Type B pancreatic cell (in vitro differentiated cells): ENCODE results near the gene TBC1D24. TPM values are rescaled to one million over a fixed set of nuclear protein-coding genes. Genes with fewer than 3 reads are reported as not detected.

Source experiments
- DNase-seq: peaks from one replicate; pipeline ENCODE4 v3.0.0; 2021; ENCODE audit warnings: mixed read lengths; ENCODE audit not compliant: unreplicated experiment; ENCODE audit errors: extremely low spot score
- H3K27ac Mint-ChIP-seq: 2 replicates; pipeline ENCODE4 v1.8.0; 2021; ENCODE audit warnings: mild to moderate bottlenecking, mixed read lengths
- H3K27me3 Mint-ChIP-seq: 2 replicates; pipeline ENCODE4 v1.8.0; 2021; ENCODE audit warnings: mixed read lengths
- H3K36me3 Mint-ChIP-seq: 2 replicates; pipeline ENCODE4 v1.8.0; 2021; ENCODE audit warnings: mixed read lengths
- H3K4me1 Mint-ChIP-seq: one replicate; pipeline ENCODE4 v1.8.0; 2021; ENCODE audit warnings: mixed read lengths; ENCODE audit not compliant: unreplicated experiment
- H3K4me3 Mint-ChIP-seq: 2 replicates; pipeline ENCODE4 v1.8.0; 2021; ENCODE audit warnings: mild to moderate bottlenecking, mixed read lengths
- H3K9me3 Mint-ChIP-seq: 2 replicates; pipeline ENCODE4 v1.8.0; 2021; ENCODE audit warnings: mixed read lengths
- total RNA-seq: library from RNA; stranded (reverse); gene quantifications from 2 replicates; pipeline ENCODE4 v1.2.1, GENCODE V29; 2021; ENCODE audit warnings: low replicate concordance
- TF ChIP-seq, protein P1 (sequence below): fragments of 200-600 bp; sonication (generic); conservative IDR thresholded peaks from 2 replicates; pipeline ENCODE4 v1.5.0; 2021; ENCODE audit warnings: antibody characterized with exemption, mild to moderate bottlenecking

The TBC1D24 gene
- total RNA-seq, 1 donor from 2014 or later, result 22.1 TPM

DNA sequence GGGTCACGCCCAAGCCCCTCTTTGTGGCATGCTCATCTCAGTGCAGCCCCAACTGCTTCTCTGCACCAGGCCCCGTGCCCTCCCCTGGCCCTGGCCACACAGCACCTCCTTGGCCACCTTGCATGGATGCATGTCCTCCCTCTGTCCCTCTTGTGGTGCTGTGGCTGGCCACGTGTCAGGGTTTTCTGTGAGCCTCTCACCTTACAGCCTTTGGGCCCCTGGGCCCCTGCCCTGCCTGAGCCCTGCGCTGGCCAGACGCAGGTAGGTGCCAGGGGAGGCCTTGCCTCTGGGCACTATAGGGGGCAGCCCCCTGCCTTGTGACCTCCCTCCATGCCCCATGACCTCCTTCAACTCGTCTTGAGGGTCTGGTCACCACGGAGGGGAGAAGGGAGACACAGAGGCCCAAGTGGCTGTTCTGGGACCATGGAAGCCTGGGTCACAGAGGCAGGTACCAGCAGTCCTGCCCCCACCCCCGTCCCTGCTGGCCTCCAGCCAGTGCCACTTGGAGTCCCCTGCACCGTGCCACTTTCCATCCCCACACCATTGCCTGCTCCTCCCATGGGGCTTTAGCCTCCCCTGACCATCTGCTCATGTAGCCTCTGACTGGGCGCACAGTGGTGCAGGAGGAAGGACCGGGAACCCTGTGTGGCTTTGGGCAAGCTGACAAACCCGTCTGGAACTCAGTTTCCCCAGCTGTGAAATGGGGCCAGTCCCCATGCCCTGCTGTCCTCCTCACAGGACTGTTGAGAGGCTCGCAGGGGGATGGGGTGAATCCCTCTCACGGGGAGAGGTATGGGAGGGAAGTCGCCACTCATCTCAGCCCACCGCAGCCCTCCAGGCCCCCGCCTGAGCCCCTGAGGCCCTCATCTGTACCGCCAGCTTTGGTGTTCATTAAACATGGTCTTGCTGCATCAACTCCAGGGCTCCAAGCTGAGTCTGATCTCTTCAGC, 27.3 kb downstream of the TBC1D24 start:
- H3K4me1 Mint-ChIP-seq, result peaks cover 11% of the 10 kb centered on the region
- H3K9me3 Mint-ChIP-seq, result no peaks in the 10 kb centered on the region
- no peaks in the 10 kb centered on the region for H3K27me3 Mint-ChIP-seq
- H3K27ac Mint-ChIP-seq, result peak overlapping the region; percentile 69
- H3K4me3 Mint-ChIP-seq, result peak overlapping the region; percentile 52
- TF ChIP-seq, protein P1, sequence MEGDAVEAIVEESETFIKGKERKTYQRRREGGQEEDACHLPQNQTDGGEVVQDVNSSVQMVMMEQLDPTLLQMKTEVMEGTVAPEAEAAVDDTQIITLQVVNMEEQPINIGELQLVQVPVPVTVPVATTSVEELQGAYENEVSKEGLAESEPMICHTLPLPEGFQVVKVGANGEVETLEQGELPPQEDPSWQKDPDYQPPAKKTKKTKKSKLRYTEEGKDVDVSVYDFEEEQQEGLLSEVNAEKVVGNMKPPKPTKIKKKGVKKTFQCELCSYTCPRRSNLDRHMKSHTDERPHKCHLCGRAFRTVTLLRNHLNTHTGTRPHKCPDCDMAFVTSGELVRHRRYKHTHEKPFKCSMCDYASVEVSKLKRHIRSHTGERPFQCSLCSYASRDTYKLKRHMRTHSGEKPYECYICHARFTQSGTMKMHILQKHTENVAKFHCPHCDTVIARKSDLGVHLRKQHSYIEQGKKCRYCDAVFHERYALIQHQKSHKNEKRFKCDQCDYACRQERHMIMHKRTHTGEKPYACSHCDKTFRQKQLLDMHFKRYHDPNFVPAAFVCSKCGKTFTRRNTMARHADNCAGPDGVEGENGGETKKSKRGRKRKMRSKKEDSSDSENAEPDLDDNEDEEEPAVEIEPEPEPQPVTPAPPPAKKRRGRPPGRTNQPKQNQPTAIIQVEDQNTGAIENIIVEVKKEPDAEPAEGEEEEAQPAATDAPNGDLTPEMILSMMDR, result no peak
- DNase-seq, result no peak
- H3K36me3 Mint-ChIP-seq, result no peaks in the 10 kb centered on the region

DNA sequence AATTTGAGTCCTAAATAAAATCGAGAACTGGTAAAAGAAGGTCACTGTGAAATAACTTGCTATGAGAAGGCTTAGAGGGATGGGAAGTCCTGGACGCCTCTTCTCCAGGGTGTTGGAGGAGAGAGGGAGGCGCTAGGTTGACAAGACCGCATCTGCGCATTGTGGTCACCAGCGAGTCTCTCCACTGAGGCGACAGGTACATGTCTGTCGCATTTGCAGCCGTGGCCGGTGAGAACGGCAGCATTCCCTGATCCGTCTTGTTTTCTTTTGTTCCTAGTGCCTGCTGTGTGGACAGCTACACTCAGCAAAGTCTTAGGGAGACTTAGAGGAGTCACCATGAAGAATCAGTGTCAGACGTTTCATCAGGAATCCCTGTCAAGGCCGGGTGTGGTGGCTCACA, 30.8 kb downstream of the TBC1D24 start:
- Mint-ChIP-seq H3K9me3 (no peaks in the 10 kb centered on the region), H3K4me3 (no peak overlapping the region), H3K36me3 (no peaks in the 10 kb centered on the region), H3K4me1 (peaks cover 12% of the 10 kb centered on the region), H3K27me3 (no peaks in the 10 kb centered on the region), H3K27ac (no peak overlapping the region)
- DNase-seq, result no peak
- TF ChIP-seq, protein P1, result no peak

DNA sequence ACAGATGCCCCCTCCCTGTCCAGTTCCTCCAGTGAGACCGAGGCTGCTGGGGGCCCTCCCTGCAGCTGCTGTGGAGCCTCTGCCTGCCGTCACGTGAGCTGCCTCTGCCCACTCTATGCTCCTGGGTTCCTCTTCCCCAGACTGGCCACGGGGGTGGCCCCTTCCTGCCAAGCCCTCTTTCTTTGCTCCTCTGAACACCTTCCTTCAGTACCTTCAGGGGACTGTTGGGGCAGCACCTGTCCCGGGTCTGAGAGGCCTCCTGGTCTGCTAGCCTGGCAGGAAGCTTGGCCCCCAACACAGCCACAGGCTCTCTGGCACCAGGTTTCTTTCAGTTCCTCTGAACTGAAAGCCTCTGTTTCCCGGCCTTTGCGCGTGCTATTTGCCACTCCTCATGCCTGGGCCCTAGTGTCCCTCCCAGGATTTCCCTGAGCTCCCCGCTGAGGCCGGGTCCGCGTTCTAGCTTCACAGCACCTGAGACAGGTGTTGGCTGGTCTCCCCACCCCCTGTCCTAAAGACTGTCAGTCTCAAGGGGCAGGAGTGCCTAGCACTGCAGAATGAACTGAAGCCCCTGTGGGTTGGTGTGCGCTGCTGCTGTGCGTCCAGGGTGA, 32.2 kb downstream of the TBC1D24 start:
- H3K4me1 Mint-ChIP-seq, result peaks cover 14% of the 10 kb centered on the region
- no peak overlapping the region for H3K4me3 Mint-ChIP-seq
- no peaks in the 10 kb centered on the region for H3K9me3 Mint-ChIP-seq
- no peak for DNase-seq
- TF ChIP-seq, protein P1, result no peak
- no peak overlapping the region for H3K27ac Mint-ChIP-seq
- H3K36me3 Mint-ChIP-seq, result no peaks in the 10 kb centered on the region
- no peaks in the 10 kb centered on the region for H3K27me3 Mint-ChIP-seq

DNA sequence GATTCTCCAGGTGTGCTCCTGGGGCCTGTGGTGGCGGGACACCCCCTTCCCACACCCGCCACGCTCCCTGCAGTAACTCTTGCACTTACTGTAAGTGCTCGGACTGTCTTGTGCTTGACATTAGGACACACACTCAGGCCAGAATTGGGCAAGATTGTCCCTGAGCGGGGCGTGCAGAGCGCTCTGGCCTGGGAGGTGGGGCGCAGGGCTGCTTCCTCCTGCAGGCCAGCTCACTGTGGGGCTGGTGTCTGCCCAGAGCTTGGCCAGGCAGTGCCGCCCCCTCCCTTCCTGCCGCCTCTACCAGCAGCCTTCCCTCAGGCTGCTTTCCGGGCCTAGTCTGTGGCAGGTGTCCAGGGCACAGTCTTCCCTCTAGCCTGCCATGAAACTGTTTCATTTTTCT, 32.7 kb downstream of the TBC1D24 start:
- Mint-ChIP-seq H3K4me1 (peaks cover 17% of the 10 kb centered on the region), H3K4me3 (no peak overlapping the region), H3K27me3 (no peaks in the 10 kb centered on the region), H3K27ac (no peak overlapping the region), H3K9me3 (no peaks in the 10 kb centered on the region), H3K36me3 (no peaks in the 10 kb centered on the region)
- TF ChIP-seq, protein P1, result no peak
- DNase-seq, result no peak

DNA sequence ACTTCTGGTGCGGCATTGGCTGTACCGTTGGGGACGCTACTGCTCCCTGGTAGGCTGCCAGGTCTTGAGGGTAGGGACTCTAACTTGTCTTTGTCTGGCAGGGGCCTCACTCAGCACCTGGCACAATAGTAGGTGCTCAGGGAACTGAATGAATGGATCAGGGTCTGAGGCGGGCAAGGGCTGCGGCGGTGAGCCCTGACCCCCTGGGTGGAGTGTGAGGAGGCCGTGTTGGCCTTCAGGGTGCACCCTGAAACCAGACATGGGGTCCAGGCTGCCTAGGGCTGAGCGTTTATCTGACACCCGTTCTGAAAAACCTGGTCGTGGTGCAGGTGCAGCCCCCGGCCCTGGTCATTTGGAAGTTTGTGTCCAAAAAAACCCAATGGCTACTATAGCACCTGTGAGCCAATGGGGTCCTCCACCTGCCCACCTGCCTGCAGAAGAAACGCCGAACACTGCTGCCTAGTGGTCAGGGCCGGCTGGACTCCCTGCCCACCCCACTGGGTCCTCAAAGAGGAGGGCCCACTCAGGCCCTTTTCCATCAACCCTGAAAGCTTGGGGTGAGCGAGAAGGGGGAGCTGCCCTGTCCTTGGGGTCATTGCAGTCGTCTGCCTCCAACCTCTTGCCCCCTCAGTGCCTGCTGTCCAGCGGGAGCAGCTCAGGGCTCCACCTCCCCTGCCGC, 33.9 kb downstream of the TBC1D24 start:
- Mint-ChIP-seq H3K9me3 (no peaks in the 10 kb centered on the region), H3K27me3 (no peaks in the 10 kb centered on the region), H3K36me3 (no peaks in the 10 kb centered on the region), H3K4me1 (peaks cover 17% of the 10 kb centered on the region), H3K27ac (no peak overlapping the region), H3K4me3 (no peak overlapping the region)
- DNase-seq, result no peak
- TF ChIP-seq, protein P1, result no peak
